Measurements from ENCODE around the gene LRP1B. TPM values are rescaled to one million over a fixed set of nuclear protein-coding genes. Genes with fewer than 3 reads are reported as not detected.

LRP1B gene
- total and polyA plus RNA-seq, 2 of the 8 experiments (the other 6 are each of a cell fraction or from before 2014, with no cell fraction given): 0.03 TPM; not detected in 1

DNA sequence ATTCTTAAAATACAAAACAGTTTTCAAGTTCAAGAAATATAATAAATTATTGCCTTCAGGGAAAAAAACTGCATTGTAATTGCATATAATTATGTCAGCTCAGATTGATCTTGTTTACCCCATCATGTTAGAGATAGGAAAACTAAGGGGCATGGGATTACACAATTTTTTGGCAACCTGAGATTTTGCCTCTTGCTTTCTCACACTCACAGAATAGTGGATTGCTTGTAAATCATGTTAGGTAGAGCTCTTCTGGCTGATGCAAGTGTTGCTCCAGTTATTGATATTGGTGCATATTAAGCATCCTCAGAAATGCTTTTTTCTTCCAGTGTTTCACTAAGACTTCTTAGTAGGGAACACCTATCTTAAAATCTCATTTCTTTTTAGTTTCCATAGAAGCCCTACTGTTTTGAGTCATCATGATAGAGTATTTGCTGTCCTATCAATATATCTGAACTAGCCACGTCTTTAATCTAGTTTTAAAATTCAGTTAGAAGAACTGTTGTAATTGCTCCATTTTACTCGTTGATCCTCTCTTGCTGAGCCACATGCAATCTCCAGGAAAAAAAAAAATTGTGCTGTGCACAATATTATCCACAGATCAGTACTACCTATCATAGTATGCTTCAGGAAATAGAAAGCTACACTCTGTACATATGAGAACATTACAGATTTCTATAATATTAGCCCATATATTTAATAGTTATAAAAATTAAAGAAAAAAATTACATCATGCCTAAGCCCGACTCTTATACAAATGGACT is 393.1 kb downstream of the LRP1B start (continued):
- TF ChIP-seq, protein P1, sequence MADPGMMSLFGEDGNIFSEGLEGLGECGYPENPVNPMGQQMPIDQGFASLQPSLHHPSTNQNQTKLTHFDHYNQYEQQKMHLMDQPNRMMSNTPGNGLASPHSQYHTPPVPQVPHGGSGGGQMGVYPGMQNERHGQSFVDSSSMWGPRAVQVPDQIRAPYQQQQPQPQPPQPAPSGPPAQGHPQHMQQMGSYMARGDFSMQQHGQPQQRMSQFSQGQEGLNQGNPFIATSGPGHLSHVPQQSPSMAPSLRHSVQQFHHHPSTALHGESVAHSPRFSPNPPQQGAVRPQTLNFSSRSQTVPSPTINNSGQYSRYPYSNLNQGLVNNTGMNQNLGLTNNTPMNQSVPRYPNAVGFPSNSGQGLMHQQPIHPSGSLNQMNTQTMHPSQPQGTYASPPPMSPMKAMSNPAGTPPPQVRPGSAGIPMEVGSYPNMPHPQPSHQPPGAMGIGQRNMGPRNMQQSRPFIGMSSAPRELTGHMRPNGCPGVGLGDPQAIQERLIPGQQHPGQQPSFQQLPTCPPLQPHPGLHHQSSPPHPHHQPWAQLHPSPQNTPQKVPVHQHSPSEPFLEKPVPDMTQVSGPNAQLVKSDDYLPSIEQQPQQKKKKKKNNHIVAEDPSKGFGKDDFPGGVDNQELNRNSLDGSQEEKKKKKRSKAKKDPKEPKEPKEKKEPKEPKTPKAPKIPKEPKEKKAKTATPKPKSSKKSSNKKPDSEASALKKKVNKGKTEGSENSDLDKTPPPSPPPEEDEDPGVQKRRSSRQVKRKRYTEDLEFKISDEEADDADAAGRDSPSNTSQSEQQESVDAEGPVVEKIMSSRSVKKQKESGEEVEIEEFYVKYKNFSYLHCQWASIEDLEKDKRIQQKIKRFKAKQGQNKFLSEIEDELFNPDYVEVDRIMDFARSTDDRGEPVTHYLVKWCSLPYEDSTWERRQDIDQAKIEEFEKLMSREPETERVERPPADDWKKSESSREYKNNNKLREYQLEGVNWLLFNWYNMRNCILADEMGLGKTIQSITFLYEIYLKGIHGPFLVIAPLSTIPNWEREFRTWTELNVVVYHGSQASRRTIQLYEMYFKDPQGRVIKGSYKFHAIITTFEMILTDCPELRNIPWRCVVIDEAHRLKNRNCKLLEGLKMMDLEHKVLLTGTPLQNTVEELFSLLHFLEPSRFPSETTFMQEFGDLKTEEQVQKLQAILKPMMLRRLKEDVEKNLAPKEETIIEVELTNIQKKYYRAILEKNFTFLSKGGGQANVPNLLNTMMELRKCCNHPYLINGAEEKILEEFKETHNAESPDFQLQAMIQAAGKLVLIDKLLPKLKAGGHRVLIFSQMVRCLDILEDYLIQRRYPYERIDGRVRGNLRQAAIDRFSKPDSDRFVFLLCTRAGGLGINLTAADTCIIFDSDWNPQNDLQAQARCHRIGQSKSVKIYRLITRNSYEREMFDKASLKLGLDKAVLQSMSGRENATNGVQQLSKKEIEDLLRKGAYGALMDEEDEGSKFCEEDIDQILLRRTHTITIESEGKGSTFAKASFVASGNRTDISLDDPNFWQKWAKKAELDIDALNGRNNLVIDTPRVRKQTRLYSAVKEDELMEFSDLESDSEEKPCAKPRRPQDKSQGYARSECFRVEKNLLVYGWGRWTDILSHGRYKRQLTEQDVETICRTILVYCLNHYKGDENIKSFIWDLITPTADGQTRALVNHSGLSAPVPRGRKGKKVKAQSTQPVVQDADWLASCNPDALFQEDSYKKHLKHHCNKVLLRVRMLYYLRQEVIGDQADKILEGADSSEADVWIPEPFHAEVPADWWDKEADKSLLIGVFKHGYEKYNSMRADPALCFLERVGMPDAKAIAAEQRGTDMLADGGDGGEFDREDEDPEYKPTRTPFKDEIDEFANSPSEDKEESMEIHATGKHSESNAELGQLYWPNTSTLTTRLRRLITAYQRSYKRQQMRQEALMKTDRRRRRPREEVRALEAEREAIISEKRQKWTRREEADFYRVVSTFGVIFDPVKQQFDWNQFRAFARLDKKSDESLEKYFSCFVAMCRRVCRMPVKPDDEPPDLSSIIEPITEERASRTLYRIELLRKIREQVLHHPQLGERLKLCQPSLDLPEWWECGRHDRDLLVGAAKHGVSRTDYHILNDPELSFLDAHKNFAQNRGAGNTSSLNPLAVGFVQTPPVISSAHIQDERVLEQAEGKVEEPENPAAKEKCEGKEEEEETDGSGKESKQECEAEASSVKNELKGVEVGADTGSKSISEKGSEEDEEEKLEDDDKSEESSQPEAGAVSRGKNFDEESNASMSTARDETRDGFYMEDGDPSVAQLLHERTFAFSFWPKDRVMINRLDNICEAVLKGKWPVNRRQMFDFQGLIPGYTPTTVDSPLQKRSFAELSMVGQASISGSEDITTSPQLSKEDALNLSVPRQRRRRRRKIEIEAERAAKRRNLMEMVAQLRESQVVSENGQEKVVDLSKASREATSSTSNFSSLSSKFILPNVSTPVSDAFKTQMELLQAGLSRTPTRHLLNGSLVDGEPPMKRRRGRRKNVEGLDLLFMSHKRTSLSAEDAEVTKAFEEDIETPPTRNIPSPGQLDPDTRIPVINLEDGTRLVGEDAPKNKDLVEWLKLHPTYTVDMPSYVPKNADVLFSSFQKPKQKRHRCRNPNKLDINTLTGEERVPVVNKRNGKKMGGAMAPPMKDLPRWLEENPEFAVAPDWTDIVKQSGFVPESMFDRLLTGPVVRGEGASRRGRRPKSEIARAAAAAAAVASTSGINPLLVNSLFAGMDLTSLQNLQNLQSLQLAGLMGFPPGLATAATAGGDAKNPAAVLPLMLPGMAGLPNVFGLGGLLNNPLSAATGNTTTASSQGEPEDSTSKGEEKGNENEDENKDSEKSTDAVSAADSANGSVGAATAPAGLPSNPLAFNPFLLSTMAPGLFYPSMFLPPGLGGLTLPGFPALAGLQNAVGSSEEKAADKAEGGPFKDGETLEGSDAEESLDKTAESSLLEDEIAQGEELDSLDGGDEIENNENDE (IDR thresholded peaks at IDR 0.05; ENCODE audit: insufficient replicate concordance, low read length): no peak
- TF ChIP-seq CBX5 (IDR thresholded peaks at IDR 0.05; ENCODE audit: low read depth, low read length) (no peak), SP1 (IDR thresholded peaks at IDR 0.05; ENCODE audit: low read depth, low read length) (no peak), CBX8 (IDR thresholded peaks at IDR 0.05; ENCODE audit: borderline replicate concordance, low read depth, low read length) (no peak)
- TF ChIP-seq, protein P2, sequence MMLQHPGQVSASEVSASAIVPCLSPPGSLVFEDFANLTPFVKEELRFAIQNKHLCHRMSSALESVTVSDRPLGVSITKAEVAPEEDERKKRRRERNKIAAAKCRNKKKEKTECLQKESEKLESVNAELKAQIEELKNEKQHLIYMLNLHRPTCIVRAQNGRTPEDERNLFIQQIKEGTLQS (IDR thresholded peaks at IDR 0.05; ENCODE audit: insufficient read depth, low read depth, low read length): no peak

Measured in H1 (cell line).